ENCODE results near the gene CD38. TPM values are rescaled to one million over a fixed set of nuclear protein-coding genes. Genes with fewer than 3 reads are reported as not detected.

CD38 gene
- total and polyA plus RNA-seq, 2 experiments from 2014 or later, result not detected

GRCh38 chr4:15744016-15744545, 34.0 kb upstream of the CD38 start:
- no peaks in the 10 kb centered on the region for H3K27me3 ChIP-seq
- H3K4me3 ChIP-seq, result no peak overlapping the region
- no peaks in the 10 kb centered on the region for H3K9me3 ChIP-seq (ENCODE audit: low read depth)
- DNase-seq (ENCODE audit: low read depth in 1 of 2, low spot score in 1 of 2), result peak in 1 of 2 donors; percentile 36
- H3K36me3 ChIP-seq, result no peaks in the 10 kb centered on the region
- TF ChIP-seq, protein P1, sequence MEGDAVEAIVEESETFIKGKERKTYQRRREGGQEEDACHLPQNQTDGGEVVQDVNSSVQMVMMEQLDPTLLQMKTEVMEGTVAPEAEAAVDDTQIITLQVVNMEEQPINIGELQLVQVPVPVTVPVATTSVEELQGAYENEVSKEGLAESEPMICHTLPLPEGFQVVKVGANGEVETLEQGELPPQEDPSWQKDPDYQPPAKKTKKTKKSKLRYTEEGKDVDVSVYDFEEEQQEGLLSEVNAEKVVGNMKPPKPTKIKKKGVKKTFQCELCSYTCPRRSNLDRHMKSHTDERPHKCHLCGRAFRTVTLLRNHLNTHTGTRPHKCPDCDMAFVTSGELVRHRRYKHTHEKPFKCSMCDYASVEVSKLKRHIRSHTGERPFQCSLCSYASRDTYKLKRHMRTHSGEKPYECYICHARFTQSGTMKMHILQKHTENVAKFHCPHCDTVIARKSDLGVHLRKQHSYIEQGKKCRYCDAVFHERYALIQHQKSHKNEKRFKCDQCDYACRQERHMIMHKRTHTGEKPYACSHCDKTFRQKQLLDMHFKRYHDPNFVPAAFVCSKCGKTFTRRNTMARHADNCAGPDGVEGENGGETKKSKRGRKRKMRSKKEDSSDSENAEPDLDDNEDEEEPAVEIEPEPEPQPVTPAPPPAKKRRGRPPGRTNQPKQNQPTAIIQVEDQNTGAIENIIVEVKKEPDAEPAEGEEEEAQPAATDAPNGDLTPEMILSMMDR (IDR thresholded peaks at IDR 0.05; ENCODE audit: low read depth, low read length), result no peak
- H3K4me1 ChIP-seq (ENCODE audit: low read depth), result no peaks in the 10 kb centered on the region
- no peak overlapping the region for H3K27ac ChIP-seq

DNA sequence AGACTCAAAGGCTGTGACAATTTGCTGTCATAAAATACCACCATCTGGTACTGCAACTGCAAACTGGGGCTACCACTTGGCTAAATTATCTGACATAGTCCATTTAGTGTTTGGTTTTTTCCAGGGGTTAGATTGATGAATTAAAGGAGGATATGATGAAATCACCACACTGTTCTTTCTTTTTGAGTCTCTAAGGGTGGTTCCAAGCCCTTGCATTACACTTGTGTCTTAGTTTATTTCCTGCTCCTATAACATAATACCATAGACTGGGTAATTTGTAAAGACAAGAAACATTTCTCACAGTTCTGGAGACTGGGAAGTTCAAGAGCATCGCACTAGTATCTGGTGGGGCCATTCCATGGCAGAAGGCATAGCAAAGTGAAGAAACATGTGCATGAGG, 32.0 kb upstream of the CD38 start:
- no peaks in the 10 kb centered on the region for H3K4me1 ChIP-seq (ENCODE audit: low read depth)
- H3K9me3 ChIP-seq (ENCODE audit: low read depth), result no peaks in the 10 kb centered on the region
- H3K27me3 ChIP-seq, result no peaks in the 10 kb centered on the region
- TF ChIP-seq, protein P1 (IDR thresholded peaks at IDR 0.05; ENCODE audit: low read depth, low read length), result no peak
- no peak overlapping the region for H3K4me3 ChIP-seq
- no peak for DNase-seq (ENCODE audit: low read depth in 1 of 2, low spot score in 1 of 2)
- no peaks in the 10 kb centered on the region for H3K36me3 ChIP-seq
- H3K27ac ChIP-seq, result no peak overlapping the region

DNA sequence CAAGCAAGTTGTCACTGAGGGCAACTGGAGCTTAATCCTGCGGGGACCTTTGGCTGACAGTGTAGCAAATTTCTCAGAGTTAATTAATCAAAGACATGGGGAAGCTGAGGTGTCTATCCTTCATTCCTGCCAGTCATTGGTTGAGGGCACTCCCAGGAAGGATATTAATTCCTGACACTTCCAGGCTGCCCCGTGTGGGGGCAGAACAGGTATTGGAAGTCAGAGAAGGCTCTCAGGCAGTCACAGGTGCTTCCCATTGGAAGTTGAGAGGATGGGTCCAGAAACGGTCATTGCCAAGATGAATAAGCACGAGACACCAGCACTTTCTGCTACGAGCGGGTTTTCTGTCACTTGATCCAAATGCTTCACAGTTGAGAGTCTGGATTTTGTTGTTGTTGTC, 29.1 kb upstream of the CD38 start:
- H3K36me3 ChIP-seq, result no peaks in the 10 kb centered on the region
- no peak overlapping the region for H3K27ac ChIP-seq
- H3K4me3 ChIP-seq, result no peak overlapping the region
- H3K4me1 ChIP-seq (ENCODE audit: low read depth), result no peaks in the 10 kb centered on the region
- H3K27me3 ChIP-seq, result no peaks in the 10 kb centered on the region
- H3K9me3 ChIP-seq (ENCODE audit: low read depth), result no peaks in the 10 kb centered on the region
- TF ChIP-seq, protein P1 (IDR thresholded peaks at IDR 0.05; ENCODE audit: low read depth, low read length), result no peak
- DNase-seq (ENCODE audit: low read depth in 1 of 2, low spot score in 1 of 2), result no peak

DNA sequence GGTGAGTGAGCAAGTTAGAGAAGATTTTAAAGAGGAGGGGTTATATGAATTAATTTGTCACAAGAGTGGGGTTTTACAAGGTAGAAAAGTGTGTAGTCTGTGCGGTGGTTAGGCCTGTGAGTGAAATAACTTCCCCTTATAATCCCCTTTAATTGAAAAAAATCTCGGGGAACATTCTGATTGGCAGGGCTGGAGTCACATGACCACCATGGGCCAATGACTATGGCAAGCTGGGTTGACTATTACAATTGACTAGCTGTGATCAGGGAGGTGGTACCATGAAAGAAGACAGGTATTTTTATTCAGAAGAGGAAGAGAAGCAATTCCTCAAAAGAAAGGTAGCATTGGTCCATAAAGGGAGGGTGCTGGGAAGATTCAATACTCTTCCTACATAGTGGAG, 27.0 kb upstream of the CD38 start:
- H3K9me3 ChIP-seq (ENCODE audit: low read depth), result no peaks in the 10 kb centered on the region
- H3K4me3 ChIP-seq, result no peak overlapping the region
- no peaks in the 10 kb centered on the region for H3K36me3 ChIP-seq
- DNase-seq (ENCODE audit: low read depth in 1 of 2, low spot score in 1 of 2), result no peak
- H3K27ac ChIP-seq, result no peak overlapping the region
- TF ChIP-seq, protein P1 (IDR thresholded peaks at IDR 0.05; ENCODE audit: low read depth, low read length), result no peak
- no peaks in the 10 kb centered on the region for H3K4me1 ChIP-seq (ENCODE audit: low read depth)
- no peaks in the 10 kb centered on the region for H3K27me3 ChIP-seq

- Histone ChIP-seq H3K4me1 (ENCODE audit: low read depth) (no peaks in the 10 kb centered on the region), H3K9me3 (ENCODE audit: low read depth) (no peaks in the 10 kb centered on the region), H3K27ac (no peak overlapping the region), H3K27me3 (no peaks in the 10 kb centered on the region), H3K4me3 (no peak overlapping the region), H3K36me3 (no peaks in the 10 kb centered on the region)
- TF ChIP-seq, protein P1 (IDR thresholded peaks at IDR 0.05; ENCODE audit: low read depth, low read length), result no peak
- DNase-seq (ENCODE audit: low read depth in 1 of 2, low spot score in 1 of 2), result no peak
These were observed 25.0 kb upstream of the CD38 start for GRCh38 chr4:15753081-15753480.

GRCh38 chr4:15753786-15754185, 24.3 kb upstream of the CD38 start:
- Histone ChIP-seq H3K36me3 (no peaks in the 10 kb centered on the region), H3K9me3 (ENCODE audit: low read depth) (no peaks in the 10 kb centered on the region), H3K4me1 (ENCODE audit: low read depth) (no peaks in the 10 kb centered on the region), H3K27ac (no peak overlapping the region), H3K27me3 (no peaks in the 10 kb centered on the region), H3K4me3 (no peak overlapping the region)
- DNase-seq (ENCODE audit: low read depth in 1 of 2, low spot score in 1 of 2), result peak in 1 of 2 donors; percentile 61
- TF ChIP-seq, protein P1 (IDR thresholded peaks at IDR 0.05; ENCODE audit: low read depth, low read length), result no peak

Measured in cardiac muscle cell (in vitro differentiated cells and primary cell).